ENCODE data around the gene MTHFSD.

DNA sequence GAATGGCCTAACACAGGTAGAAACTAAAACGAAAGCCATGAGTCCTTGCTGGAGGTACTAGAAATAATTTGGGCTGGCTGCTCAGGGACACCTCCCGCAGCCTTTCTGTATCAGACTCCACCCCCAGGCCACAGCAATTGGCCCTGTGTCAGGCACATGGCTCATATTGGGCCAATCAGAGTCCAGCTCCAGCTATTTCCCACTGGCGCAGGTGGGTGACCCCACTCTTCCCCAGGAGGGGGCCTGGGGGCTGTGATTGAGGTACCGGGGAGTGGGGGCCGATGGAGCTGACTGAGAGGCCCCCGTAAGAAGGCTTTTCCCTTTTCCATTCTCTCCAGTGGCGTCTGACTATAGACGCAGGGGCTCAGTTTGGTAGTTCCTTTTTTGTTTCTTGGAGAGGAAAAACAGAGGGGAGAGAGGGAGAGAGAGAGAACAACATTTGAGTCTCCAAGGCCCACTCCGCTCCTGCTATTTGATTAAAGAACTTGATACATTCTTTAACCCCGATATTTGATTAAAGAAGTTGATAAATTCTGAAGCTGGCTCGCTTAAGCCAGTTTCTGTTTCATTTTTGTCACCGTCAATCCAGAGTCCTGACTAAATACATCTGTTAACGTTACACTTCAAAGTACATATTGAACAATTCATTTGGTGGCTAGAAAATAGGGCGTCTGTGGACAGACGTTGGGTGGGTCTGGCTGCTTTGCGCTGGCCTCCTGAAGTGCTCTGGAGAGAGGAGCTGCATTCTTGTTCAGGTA is 49.6 kb upstream of the MTHFSD start:
- TF ChIP-seq POLR2A (IDR thresholded peaks at IDR 0.05; ENCODE audit: low read depth, low read length): no peak
- TF ChIP-seq POLR2AphosphoS5 (IDR thresholded peaks at IDR 0.05; ENCODE audit: insufficient read depth, low read depth, low read length): no peak
- TF ChIP-seq, protein P1, sequence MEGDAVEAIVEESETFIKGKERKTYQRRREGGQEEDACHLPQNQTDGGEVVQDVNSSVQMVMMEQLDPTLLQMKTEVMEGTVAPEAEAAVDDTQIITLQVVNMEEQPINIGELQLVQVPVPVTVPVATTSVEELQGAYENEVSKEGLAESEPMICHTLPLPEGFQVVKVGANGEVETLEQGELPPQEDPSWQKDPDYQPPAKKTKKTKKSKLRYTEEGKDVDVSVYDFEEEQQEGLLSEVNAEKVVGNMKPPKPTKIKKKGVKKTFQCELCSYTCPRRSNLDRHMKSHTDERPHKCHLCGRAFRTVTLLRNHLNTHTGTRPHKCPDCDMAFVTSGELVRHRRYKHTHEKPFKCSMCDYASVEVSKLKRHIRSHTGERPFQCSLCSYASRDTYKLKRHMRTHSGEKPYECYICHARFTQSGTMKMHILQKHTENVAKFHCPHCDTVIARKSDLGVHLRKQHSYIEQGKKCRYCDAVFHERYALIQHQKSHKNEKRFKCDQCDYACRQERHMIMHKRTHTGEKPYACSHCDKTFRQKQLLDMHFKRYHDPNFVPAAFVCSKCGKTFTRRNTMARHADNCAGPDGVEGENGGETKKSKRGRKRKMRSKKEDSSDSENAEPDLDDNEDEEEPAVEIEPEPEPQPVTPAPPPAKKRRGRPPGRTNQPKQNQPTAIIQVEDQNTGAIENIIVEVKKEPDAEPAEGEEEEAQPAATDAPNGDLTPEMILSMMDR (IDR thresholded peaks at IDR 0.05; ENCODE audit: extremely low read depth in 1 of 2, insufficient read depth in 1 of 2, low read depth in 1 of 2, low read length in 2 of 2): no peak
